ENCODE results near the gene SEC14L1. TPM values are rescaled to one million over a fixed set of nuclear protein-coding genes. Genes with fewer than 3 reads are reported as not detected.

The SEC14L1 gene
- total and polyA plus RNA-seq, 2 of the 8 experiments (the other 6 are each of a cell fraction or from before 2014, with no cell fraction given): 27.2 to 74.4 TPM

DNA sequence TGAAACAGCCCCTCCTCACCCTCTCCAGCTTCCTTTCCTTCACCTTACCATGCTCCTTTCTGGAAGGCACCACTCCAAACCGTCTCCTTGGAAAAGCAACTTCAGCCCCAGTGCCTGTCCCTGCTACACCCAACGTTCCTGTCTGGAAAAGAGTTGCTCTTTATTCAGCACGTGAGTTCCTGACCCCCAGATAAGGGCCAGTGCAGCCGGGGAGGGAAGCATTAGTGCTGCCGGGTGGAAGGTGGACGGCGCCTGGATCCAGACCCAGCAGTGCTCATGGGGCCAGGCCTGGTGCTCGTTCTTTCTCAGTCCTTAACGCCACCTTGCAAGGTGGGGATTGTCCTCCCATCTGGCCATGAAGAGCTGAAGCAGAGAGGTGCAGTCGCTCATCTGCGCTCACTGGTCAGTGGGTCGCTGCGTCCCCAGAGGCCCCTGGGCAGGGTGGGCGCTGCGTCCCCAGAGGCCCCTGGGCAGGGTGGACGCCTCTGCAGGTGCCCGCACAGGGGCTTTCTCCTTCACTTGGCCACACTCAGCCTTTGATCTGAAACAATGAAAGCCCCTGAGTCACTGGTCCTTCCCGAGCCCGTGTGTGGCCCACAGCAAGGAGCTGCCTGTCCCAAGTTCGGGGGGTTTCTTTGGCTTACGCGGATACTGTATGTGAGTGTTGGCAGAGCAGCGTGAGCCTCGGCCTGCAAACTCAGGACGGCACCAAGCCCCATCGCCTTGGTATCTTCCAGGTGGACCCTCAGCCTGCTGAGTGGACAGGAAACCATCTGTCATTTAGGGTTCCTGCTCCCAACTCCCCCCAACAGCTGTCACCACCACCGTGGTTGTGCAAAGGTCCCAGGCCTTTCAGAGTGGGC lies 117.1 kb downstream of the SEC14L1 start (continued):
- TF ChIP-seq SAP30 (IDR thresholded peaks at IDR 0.05; ENCODE audit: insufficient read depth, insufficient replicate concordance, low read length): no peak
